Effector CD8-positive, alpha-beta T cell (primary cell): ENCODE results near the gene PPP1R3F.
"Not testable (repeated sequence)": the region's sequence is repeated elsewhere in the genome, so short reads cannot be mapped to it uniquely, and the experiment has no call there.

ENCODE experiments used
- DNase-seq: peaks from one replicate; lab custom pipeline; 2025; lab: John Stamatoyannopoulos, UW

The PPP1R3F gene

DNA sequence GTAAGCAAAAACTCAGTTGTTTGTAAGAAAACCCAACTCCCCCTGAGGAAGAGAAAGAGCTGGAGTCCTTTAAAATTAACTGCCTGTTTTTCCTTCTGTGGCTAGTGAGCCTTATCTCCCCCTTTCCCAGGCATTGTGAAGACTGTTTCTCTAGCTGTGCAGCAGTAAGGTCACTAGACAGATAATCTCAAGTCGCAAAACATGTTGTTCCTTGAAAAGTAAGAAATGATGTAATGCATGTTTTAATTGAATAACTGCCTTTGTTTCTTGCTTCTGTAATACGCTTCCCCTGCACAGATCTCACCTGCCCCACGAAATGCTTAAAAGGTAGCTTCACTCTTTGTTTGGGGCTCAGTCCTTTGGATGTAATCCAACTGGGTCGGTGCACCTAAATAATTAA is 46.5 kb downstream of the PPP1R3F start:
- DNase-seq = no peak

DNA sequence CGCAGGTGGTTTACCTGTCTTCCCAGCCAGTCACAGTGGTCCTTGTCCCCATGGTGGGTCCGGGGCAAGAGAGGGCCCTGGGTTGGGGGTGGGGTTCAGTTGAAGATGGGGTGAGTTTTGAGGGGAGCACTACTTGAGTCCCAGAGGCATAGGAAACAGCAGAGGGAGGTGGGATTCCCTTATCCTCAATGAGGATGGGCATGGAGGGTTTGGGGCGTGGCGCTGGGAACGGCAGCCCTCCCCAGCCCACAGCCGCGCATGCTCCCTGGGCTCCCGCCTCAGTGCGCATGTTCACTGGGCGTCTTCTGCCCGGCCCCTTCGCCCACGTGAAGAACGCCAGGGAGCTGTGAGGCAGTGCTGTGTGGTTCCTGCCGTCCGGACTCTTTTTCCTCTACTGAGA is 52.1 kb downstream of the PPP1R3F start, which contains the start of gene GAGE12J:
TSS of gene GAGE12J (plus strand) at position 301 of the 400 bp plus-strand sequence. CDS start 1,157 bp downstream, outside the sequence.
- not testable (repeated sequence) for DNase-seq

GRCh38 chrX:49322266-49322665 is 52.7 kb downstream of the PPP1R3F start:
- not testable (repeated sequence) for DNase-seq

- DNase-seq = not testable (repeated sequence)
Measured at GRCh38 chrX:49323735-49324134, 54.1 kb downstream of the PPP1R3F start.

DNA sequence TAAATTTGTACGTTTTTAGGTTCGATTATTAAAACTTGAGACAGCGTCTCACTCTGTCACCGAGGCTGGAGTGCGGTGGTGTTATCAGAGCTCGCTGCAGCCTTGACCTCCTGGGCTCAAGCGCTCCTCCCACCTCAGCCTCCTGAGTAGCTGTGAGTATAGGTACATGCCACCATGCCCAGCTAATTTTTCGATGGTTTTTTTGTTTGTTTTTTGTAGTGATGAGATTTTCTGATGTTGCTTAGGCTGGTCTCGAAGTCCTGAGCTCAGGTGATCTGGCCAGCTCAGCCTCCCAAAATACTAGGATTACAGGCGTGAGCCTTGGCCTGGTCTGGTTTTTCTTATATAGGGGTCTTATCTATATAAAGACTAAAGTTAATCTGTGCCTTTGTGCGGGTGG is 60.8 kb downstream of the PPP1R3F start:
- not testable (repeated sequence) for DNase-seq

DNA sequence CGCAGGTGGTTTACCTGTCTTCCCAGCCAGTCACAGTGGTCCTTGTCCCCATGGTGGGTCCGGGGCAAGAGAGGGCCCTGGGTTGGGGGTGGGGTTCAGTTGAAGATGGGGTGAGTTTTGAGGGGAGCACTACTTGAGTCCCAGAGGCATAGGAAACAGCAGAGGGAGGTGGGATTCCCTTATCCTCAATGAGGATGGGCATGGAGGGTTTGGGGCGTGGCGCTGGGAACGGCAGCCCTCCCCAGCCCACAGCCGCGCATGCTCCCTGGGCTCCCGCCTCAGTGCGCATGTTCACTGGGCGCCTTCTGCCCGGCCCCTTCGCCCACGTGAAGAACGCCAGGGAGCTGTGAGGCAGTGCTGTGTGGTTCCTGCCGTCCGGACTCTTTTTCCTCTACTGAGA is 61.7 kb downstream of the PPP1R3F start, which contains the start of gene GAGE13:
TSS of gene GAGE13 (plus strand) at position 301 of the 400 bp plus-strand sequence. CDS start 1,156 bp downstream, outside the sequence.
- DNase-seq = not testable (repeated sequence)

GRCh38 chrX:49331841-49332240 is 62.2 kb downstream of the PPP1R3F start:
- DNase-seq = not testable (repeated sequence)
